ENCODE measurements around the gene RBM10. TPM values are rescaled to one million over a fixed set of nuclear protein-coding genes. Genes with fewer than 3 reads are reported as not detected.

The RBM10 gene
- total RNA-seq, 1 donor from 2014 or later: 52.4 TPM

- no peak overlapping the region for H3K4me3 ChIP-seq
- no peaks in the 10 kb centered on the region for H3K27me3 ChIP-seq
- intact Hi-C loops (cut with DNase I): no loop called here
- H3K36me3 ChIP-seq: peaks cover 48 to 63% of the 10 kb centered on the region in 2 donors
- no peak for DNase-seq (ENCODE audit: low spot score in 2 of 2)
- no peaks in the 10 kb centered on the region for H3K9me3 ChIP-seq
- H3K27ac ChIP-seq: no peak overlapping the region
- peaks cover 0 to 6% of the 10 kb centered on the region in 2 donors for H3K4me1 ChIP-seq
- no peak for TF ChIP-seq CTCF (IDR thresholded peaks at IDR 0.05)
Observed at GRCh38 chrX:47224896-47225290, 79.9 kb downstream of the RBM10 start.

GRCh38 chrX:47226071-47226470, 81.0 kb downstream of the RBM10 start:
- peaks cover 48 to 63% of the 10 kb centered on the region in 2 donors for H3K36me3 ChIP-seq
- H3K9me3 ChIP-seq: no peaks in the 10 kb centered on the region
- no peak overlapping the region for H3K4me3 ChIP-seq
- H3K27ac ChIP-seq: no peak overlapping the region
- no peaks in the 10 kb centered on the region for H3K4me1 ChIP-seq
- TF ChIP-seq CTCF (IDR thresholded peaks at IDR 0.05): no peak
- no peak for DNase-seq (ENCODE audit: low spot score in 2 of 2)
- no peaks in the 10 kb centered on the region for H3K27me3 ChIP-seq
- intact Hi-C loops (cut with DNase I): no loop called here

GRCh38 chrX:47226531-47227333, 81.7 kb downstream of the RBM10 start:
- Histone ChIP-seq H3K27ac (no peak overlapping the region), H3K36me3 (peaks cover 48 to 63% of the 10 kb centered on the region in 2 donors), H3K9me3 (no peaks in the 10 kb centered on the region), H3K4me3 (no peak overlapping the region), H3K4me1 (no peaks in the 10 kb centered on the region), H3K27me3 (no peaks in the 10 kb centered on the region)
- intact Hi-C loops (cut with DNase I): no loop called here
- TF ChIP-seq CTCF (IDR thresholded peaks at IDR 0.05): no peak
- DNase-seq (ENCODE audit: low spot score in 2 of 2): no peak

GRCh38 chrX:47227334-47227583, 82.2 kb downstream of the RBM10 start:
- no peaks in the 10 kb centered on the region for H3K9me3 ChIP-seq
- H3K27ac ChIP-seq: no peak overlapping the region
- no peaks in the 10 kb centered on the region for H3K27me3 ChIP-seq
- TF ChIP-seq CTCF (IDR thresholded peaks at IDR 0.05): no peak
- intact Hi-C loops (cut with DNase I): no loop called here
- DNase-seq (ENCODE audit: low spot score in 2 of 2): no peak
- H3K4me1 ChIP-seq: no peaks in the 10 kb centered on the region
- peaks cover 48 to 63% of the 10 kb centered on the region in 2 donors for H3K36me3 ChIP-seq
- H3K4me3 ChIP-seq: no peak overlapping the region

- Histone ChIP-seq H3K9me3 (no peaks in the 10 kb centered on the region), H3K4me1 (no peaks in the 10 kb centered on the region), H3K4me3 (no peak overlapping the region), H3K36me3 (peaks cover 43 to 55% of the 10 kb centered on the region in 2 donors), H3K27me3 (no peaks in the 10 kb centered on the region), H3K27ac (no peak overlapping the region)
- no peak for DNase-seq (ENCODE audit: low spot score in 2 of 2)
- intact Hi-C loops (cut with DNase I): no loop called here
- TF ChIP-seq CTCF (IDR thresholded peaks at IDR 0.05): no peak
Observed at GRCh38 chrX:47228550-47229270, 83.7 kb downstream of the RBM10 start.

All from ascending aorta (tissue), 2 donors.